SK-N-SH treated with all-trans-retinoic acid at 6 μM for 48 hours (cell line): ENCODE results near the gene FAM151A.

ENCODE experiments used
- ATAC-seq: fragments of 200-7000 bp; cut with Tn5 transposase; 3 replicates; pipeline ENCODE4 v1.9.1; 2020; ENCODE audit warnings: mild to moderate bottlenecking, moderate library complexity
- ARNTL ChIP-seq: fragments of 450-650 bp; formaldehyde crosslinking; IDR thresholded peaks from 2 replicates; pipeline ENCODE4 v1.5.0; 2020; ENCODE audit warnings: low read depth, mild to moderate bottlenecking, moderate library complexity, borderline replicate concordance
- BACH2 ChIP-seq: fragments of 250-450 bp; sonication (Bioruptor Pico); IDR thresholded peaks from 2 replicates; pipeline ENCODE4 v1.9.0; 2021; ENCODE audit warnings: mild to moderate bottlenecking, borderline replicate concordance
- CREB5 ChIP-seq: fragments of 250-450 bp; sonication (Bioruptor Pico); IDR thresholded peaks from 2 replicates; pipeline ENCODE4 v1.5.1; 2020; ENCODE audit warnings: low read depth, mild to moderate bottlenecking, moderate library complexity
- CSDC2 ChIP-seq: fragments of 250-450 bp; sonication (Bioruptor Pico); IDR thresholded peaks from 2 replicates; pipeline ENCODE4 v1.5.0; 2020; ENCODE audit warnings: mild to moderate bottlenecking, moderate library complexity
- CSRNP3 ChIP-seq: fragments of 250-450 bp; sonication (Bioruptor Pico); IDR thresholded peaks from 2 replicates; pipeline ENCODE4 v1.5.1; 2021; ENCODE audit warnings: mild to moderate bottlenecking, moderate library complexity
- ESRRG ChIP-seq: fragments of 250-450 bp; sonication (Bioruptor Pico); IDR thresholded peaks from 2 replicates; pipeline ENCODE4 v1.6.1; 2021; ENCODE audit warnings: mild to moderate bottlenecking
- GLIS3 ChIP-seq: fragments of 250-450 bp; sonication (Bioruptor Pico); IDR thresholded peaks from 2 replicates; pipeline ENCODE4 v1.5.0; 2020; ENCODE audit warnings: mild to moderate bottlenecking, moderate library complexity
- OSR1 ChIP-seq: fragments of 250-450 bp; sonication (Bioruptor Pico); IDR thresholded peaks from 2 replicates; pipeline ENCODE4 v1.8.0; 2022; ENCODE audit warnings: moderate library complexity, mild to moderate bottlenecking, inconsistent platforms
- PATZ1 ChIP-seq: fragments of 250-450 bp; sonication (Bioruptor Pico); IDR thresholded peaks from 2 replicates; pipeline ENCODE4 v1.8.0; 2020; ENCODE audit warnings: mild to moderate bottlenecking, moderate library complexity, borderline replicate concordance
- POU6F1 ChIP-seq: fragments of 250-450 bp; sonication (Bioruptor Pico); IDR thresholded peaks from 2 replicates; pipeline ENCODE4 v1.8.0; 2021; ENCODE audit warnings: low read depth, mild to moderate bottlenecking, moderate library complexity, borderline replicate concordance
- PPARA ChIP-seq: fragments of 250-450 bp; sonication (Bioruptor Pico); IDR thresholded peaks from 2 replicates; pipeline ENCODE4 v1.5.0; 2020; ENCODE audit warnings: mild to moderate bottlenecking, borderline replicate concordance
- RARB ChIP-seq: fragments of 250-450 bp; sonication (Bioruptor Pico); IDR thresholded peaks from 2 replicates; pipeline ENCODE4 v1.8.0; 2021; ENCODE audit warnings: mild to moderate bottlenecking, moderate library complexity
- TCF4 ChIP-seq: fragments of 250-450 bp; sonication (Bioruptor Pico); IDR thresholded peaks from 2 replicates; pipeline ENCODE4 v1.8.0; 2021; ENCODE audit warnings: mild to moderate bottlenecking, moderate library complexity, borderline replicate concordance
- TOX ChIP-seq: fragments of 250-450 bp; sonication (Bioruptor Pico); IDR thresholded peaks from 2 replicates; pipeline ENCODE4 v1.8.0; 2021; ENCODE audit warnings: mild to moderate bottlenecking, moderate library complexity, borderline replicate concordance
- TSHZ2 ChIP-seq: fragments of 250-450 bp; sonication (Bioruptor Pico); IDR thresholded peaks from 2 replicates; pipeline ENCODE4 v1.5.0; 2020; ENCODE audit warnings: mild to moderate bottlenecking, moderate library complexity
- ZC3H10 ChIP-seq: fragments of 250-450 bp; sonication (Bioruptor Pico); IDR thresholded peaks from 2 replicates; pipeline ENCODE4 v1.5.1; 2021; ENCODE audit warnings: mild to moderate bottlenecking, moderate library complexity
- ZFP3 ChIP-seq: fragments of 250-450 bp; sonication (Bioruptor Pico); IDR thresholded peaks from 2 replicates; pipeline ENCODE4 v1.5.0; 2020; ENCODE audit warnings: mild to moderate bottlenecking, moderate library complexity
- ZFP30 ChIP-seq: fragments of 450-650 bp; formaldehyde crosslinking; IDR thresholded peaks from 2 replicates; pipeline ENCODE4 v1.5.0; 2022; ENCODE audit warnings: mild to moderate bottlenecking, moderate library complexity
- ZNF565 ChIP-seq: fragments of 450-650 bp; formaldehyde crosslinking; conservative IDR thresholded peaks from 2 replicates; pipeline ENCODE4 v1.5.0; 2020; ENCODE audit warnings: low read depth, mild to moderate bottlenecking, moderate library complexity
- ZNF70 ChIP-seq: fragments of 450-650 bp; formaldehyde crosslinking; IDR thresholded peaks from 2 replicates; pipeline ENCODE4 v1.5.0; 2020; ENCODE audit warnings: mild to moderate bottlenecking, moderate library complexity
- ZNF8 ChIP-seq: fragments of 450-650 bp; formaldehyde crosslinking; IDR thresholded peaks from 2 replicates; pipeline ENCODE4 v1.5.0; 2020; ENCODE audit warnings: mild to moderate bottlenecking, moderate library complexity

FAM151A gene

GRCh38 chr1:54649130-54649898 lies 26.0 kb upstream of the FAM151A start:
- TF ChIP-seq ARNTL (no peak), ESRRG (CRISPR knock-in tag) (no peak), GLIS3 (CRISPR knock-in tag) (no peak), CSDC2 (no peak), CSRNP3 (CRISPR knock-in tag) (no peak), ZNF70 (CRISPR knock-in tag) (no peak), ZFP3 (CRISPR knock-in tag) (no peak), PPARA (CRISPR knock-in tag) (no peak), POU6F1 (CRISPR knock-in tag) (no peak), ZNF8 (CRISPR knock-in tag) (no peak)
- no peak for ATAC-seq

- no peak for ATAC-seq
- TF ChIP-seq CREB5 (CRISPR knock-in tag) (no peak), PPARA (CRISPR knock-in tag) (no peak), ZNF8 (CRISPR knock-in tag) (no peak), ZFP3 (CRISPR knock-in tag) (no peak), TCF4 (CRISPR knock-in tag) (no peak), BACH2 (CRISPR knock-in tag) (no peak)
These were observed 22.7 kb upstream of the FAM151A start for GRCh38 chr1:54645806-54646676.

GRCh38 chr1:54643736-54644135 lies 20.4 kb upstream of the FAM151A start:
- ATAC-seq, result no peak
- TF ChIP-seq GLIS3 (CRISPR knock-in tag) (no peak), PPARA (CRISPR knock-in tag) (no peak), TOX (CRISPR knock-in tag) (no peak), CSRNP3 (CRISPR knock-in tag) (no peak), POU6F1 (CRISPR knock-in tag) (no peak), ZNF565 (no peak), CREB5 (CRISPR knock-in tag) (no peak), RARB (no peak), ZNF70 (CRISPR knock-in tag) (no peak), ARNTL (no peak), PATZ1 (CRISPR knock-in tag) (no peak), ZNF8 (CRISPR knock-in tag) (no peak), ZC3H10 (no peak), ZFP30 (CRISPR knock-in tag) (no peak), TSHZ2 (CRISPR knock-in tag) (no peak), OSR1 (no peak)
